GM12878 (cell line): ENCODE data around the gene C10orf90. TPM values are rescaled to one million over a fixed set of nuclear protein-coding genes. Genes with fewer than 3 reads are reported as not detected.

Experiments
- ATAC-seq: fragments of 200-7000 bp; cut with Tn5 transposase; 3 replicates; pipeline ENCODE4 v1.9.1; 2020; ENCODE audit warnings: mild to moderate bottlenecking, moderate library complexity
- BruUV-seq: library from RNA; stranded (reverse); fragments of 400-500 nt; replicated peaks from 2 replicates; lab custom pipeline; 2021; lab: Mats Ljungman, UMichigan
- CTCF ChIA-PET: fragments of 300-600 bp; sonication (Branson Sonifier 250); formaldehyde crosslinking; extraction: SDS; loops from one replicate; lab custom pipeline; 2021; ENCODE audit warnings: inconsistent platforms; lab: Yijun Ruan, JAX
- POLR2A ChIA-PET: fragments of 350-600 bp; formaldehyde crosslinking; extraction: SDS; loops from one replicate; lab custom pipeline; 2021; ENCODE audit warnings: inconsistent platforms; lab: Charles Lee
- RAD21 ChIA-PET: fragments of 300-600 bp; sonication (Branson Sonifier 250); formaldehyde crosslinking; loops from one replicate; lab custom pipeline; 2023; ENCODE audit warnings: antibody characterized with exemption; ENCODE audit not compliant: unreplicated experiment; lab: Charles Lee
- SMC1A ChIA-PET: fragments of 300-600 bp; sonication (Branson Sonifier 250); formaldehyde crosslinking; loops from one replicate; lab custom pipeline; 2023; ENCODE audit not compliant: unreplicated experiment, uncharacterized antibody; lab: Charles Lee
- DNase-seq: peaks from one replicate; pipeline ENCODE4 v3.0.0-alpha.2; 2011; ENCODE audit warnings: low read depth, low spot score
- FAIRE-seq: peaks from 3 replicates; lab custom pipeline; 2011; peaks lifted over from hg19 to GRCh38; lab: Jason Lieb, UNC
- H2AFZ ChIP-seq: 2 replicates; pipeline ENCODE4 v1.6.0; 2011; ENCODE audit warnings: low read depth, low read length, control low read depth; ENCODE audit not compliant: control insufficient read depth
- H3K27ac ChIP-seq: 2 replicates; pipeline ENCODE4 v1.5.1; 2011; ENCODE audit warnings: control low read depth; ENCODE audit not compliant: control insufficient read depth, insufficient read depth
- H3K27me3 ChIP-seq, 2 experiments: replicated peaks in 1 of 2; 2 replicates each; pipeline versions ENCODE4 v1.6.0 to v1.6.1; 2011; ENCODE audit warnings: low read length in 1 of 2; ENCODE audit not compliant: control insufficient read depth in 2 of 2, insufficient read depth in 2 of 2
- H3K36me3 ChIP-seq, 2 experiments: 2 replicates each; pipeline ENCODE4 v1.5.1; 2011; ENCODE audit warnings: low read length in 1 of 2; ENCODE audit not compliant: control insufficient read depth in 2 of 2, insufficient read depth in 2 of 2
- H3K4me1 ChIP-seq: 2 replicates; pipeline ENCODE4 v1.6.1; 2011; ENCODE audit warnings: mild to moderate bottlenecking, low read length, moderate library complexity, mixed read lengths; ENCODE audit not compliant: control insufficient read depth, insufficient read depth
- H3K4me2 ChIP-seq: 2 replicates; pipeline ENCODE4 v1.6.0; 2011; ENCODE audit warnings: control low read depth; ENCODE audit not compliant: control insufficient read depth, insufficient read depth
- H3K4me3 ChIP-seq: fragments of 200-600 bp; sonication (generic); 2 replicates; pipeline ENCODE4 v1.5.1; 2016
- H3K79me2 ChIP-seq: 2 replicates; pipeline ENCODE4 v1.6.0; 2011; ENCODE audit warnings: low read length; ENCODE audit not compliant: control insufficient read depth, insufficient read depth
- H3K9ac ChIP-seq: 2 replicates; pipeline ENCODE4 v1.8.0; 2011; ENCODE audit warnings: low read length, control low read depth, mixed read lengths; ENCODE audit not compliant: control insufficient read depth, insufficient read depth
- H3K9me3 ChIP-seq: replicated peaks from 3 replicates; pipeline ENCODE4 v1.5.1; 2011; ENCODE audit warnings: mild to moderate bottlenecking, low read length; ENCODE audit not compliant: control insufficient read depth, insufficient read depth
- H4K20me1 ChIP-seq: 2 replicates; pipeline ENCODE4 v1.6.0; 2011; ENCODE audit not compliant: control insufficient read depth, insufficient read depth
- ATF7 ChIP-seq: fragments of 450-650 bp; IDR thresholded peaks from 2 replicates; pipeline ENCODE4 v1.6.1; 2016; ENCODE audit warnings: low read depth, mild to moderate bottlenecking
- BCL11A ChIP-seq: IDR thresholded peaks from 2 replicates; pipeline ENCODE4 v1.6.1; 2011; ENCODE audit warnings: low read depth, low read length
- EZH2 ChIP-seq: IDR thresholded peaks from 2 replicates; pipeline ENCODE4 v1.6.1; 2012; ENCODE audit warnings: low read depth, mild to moderate bottlenecking, control low read depth, inconsistent platforms, low read length, borderline replicate concordance; ENCODE audit not compliant: control insufficient read depth
- IRF3 ChIP-seq: fragments of 450-650 bp; IDR thresholded peaks from 2 replicates; pipeline ENCODE4 v1.6.1; 2014; ENCODE audit warnings: mild to moderate bottlenecking
- JUNB ChIP-seq: IDR thresholded peaks from 2 replicates; pipeline ENCODE4 v1.6.1; 2016; ENCODE audit warnings: antibody characterized with exemption, mild to moderate bottlenecking
- MYC ChIP-seq: IDR thresholded peaks from 2 replicates; pipeline ENCODE4 v1.6.1; 2011; ENCODE audit warnings: mild to moderate bottlenecking, low read length, moderate library complexity, inconsistent platforms; ENCODE audit not compliant: insufficient read depth, insufficient replicate concordance, insufficient read length, severe bottlenecking
- STAT1 ChIP-seq: fragments of 450-650 bp; conservative IDR thresholded peaks from 2 replicates; pipeline ENCODE4 v1.6.1; 2014; ENCODE audit warnings: antibody characterized with exemption, mild to moderate bottlenecking
- SUZ12 ChIP-seq: fragments of 200-600 bp; sonication (generic); IDR thresholded peaks from one replicate; pipeline ENCODE4 v1.6.1; 2018; ENCODE audit warnings: antibody characterized with exemption, mild to moderate bottlenecking; ENCODE audit not compliant: unreplicated experiment
- TCF7 ChIP-seq: IDR thresholded peaks from 2 replicates; pipeline ENCODE4 v1.6.1; 2014; ENCODE audit warnings: antibody characterized with exemption, borderline replicate concordance
- ZZZ3 ChIP-seq: IDR thresholded peaks from 2 replicates; pipeline ENCODE4 v1.6.1; 2011; ENCODE audit warnings: low read depth; ENCODE audit not compliant: control insufficient read depth, insufficient read length
- WGBS: methylation state at CpG from one replicate; pipeline ENCODE4 v1.1.6; 2016; ENCODE audit warnings: low lambda C conversion rate; ENCODE audit not compliant: insufficient replicate concordance, insufficient coverage; ENCODE audit errors: missing lambda C conversion rate; 5-methylcytosine and 5-hydroxymethylcytosine counted together
- in situ Hi-C: fragments of 300-500 bp; cut with MboI; formaldehyde crosslinking; loops from 9 replicates; pipeline ENCODE4 v1.14.3; 2018; ENCODE audit warnings: mixed read lengths
- intact Hi-C: fragments of 100-400 bp; cut with micrococcal nuclease; formaldehyde crosslinking; loops from one replicate; pipeline ENCODE4 v1.14.2; 2022; ENCODE audit not compliant: unreplicated experiment
- polyA plus RNA-seq, 11 experiments: library from polyadenylated mRNA; depleted of rRNA in 4 of 11; unstranded in 6 of 11; stranded (reverse) in 5 of 11; fragments of >200 nt; fragmentation: Nextera tagmentation in 4 of 11; fragmentation: Illumina TruSeq in 1 of 11; extraction: Ambion mirVana in 4 of 11; extraction: Trizol in 1 of 11; gene quantifications; 1 replicate in 1 of 11; 2 replicates in 10 of 11; pipeline versions ENCODE4 v1.2.1 to v1.2.3, GENCODE V29; 2011 to 2016; ENCODE audit warnings: inconsistent platforms in 2 of 11, missing spikeins in 2 of 11, low read depth in 1 of 11
- total RNA-seq, 4 experiments: library from RNA; depleted of rRNA in 3 of 4; stranded (reverse); fragments of >200 nt in 3 of 4; fragmentation: Illumina TruSeq in 1 of 4; extraction: Trizol in 1 of 4; gene quantifications; 2 replicates each; pipeline versions ENCODE4 v1.2.1 to v1.2.3, GENCODE V29; 2013 to 2021

C10orf90 gene
- total and polyA plus RNA-seq, 10 of the 15 experiments (the other 5 are each of a cell fraction or from before 2014, with no cell fraction given), result 0.04 TPM; not detected in 9

GRCh38 chr10:126390324-126390723 lies 280.2 kb downstream of the C10orf90 start:
- intact Hi-C loops, result no loop called here
- no peak for TF ChIP-seq EZH2
- TF ChIP-seq ZZZ3, result no peak
- TF ChIP-seq STAT1, result no peak
- TF ChIP-seq ATF7, result no peak
- no peak for TF ChIP-seq JUNB
- no peak for TF ChIP-seq BCL11A
- no peak for TF ChIP-seq SUZ12
- no peak for TF ChIP-seq IRF3
- TF ChIP-seq TCF7, result no peak
- no peak for TF ChIP-seq MYC
- no TSS peak for BruUV-seq

More at GRCh38 chr10:126390324-126390723, 280.2 kb downstream of the C10orf90 start:
- SMC1A ChIA-PET, result no interaction called here
- ATAC-seq, result no peak
- POLR2A ChIA-PET, result no interaction called here
- no peak for FAIRE-seq
- no peak overlapping the region for H3K4me2 ChIP-seq
- H3K27ac ChIP-seq, result no peak overlapping the region
- H3K9ac ChIP-seq, result no peak overlapping the region
- DNase-seq, result no peak
- no peaks in the 10 kb centered on the region for H3K79me2 ChIP-seq
- 28% methylated on average over 4 of the region's 4 CpGs for WGBS
- H3K27me3 ChIP-seq, result no peaks in the 10 kb centered on the region
- H3K4me3 ChIP-seq, result no peak overlapping the region
- H3K9me3 ChIP-seq, result no peaks in the 10 kb centered on the region; the same call in 2 of the 3 replicates
- no peaks in the 10 kb centered on the region for H3K4me1 ChIP-seq
- no peaks in the 10 kb centered on the region for H3K36me3 ChIP-seq
- CTCF ChIA-PET, result interaction anchor here (0.6 kb wide), 1 partner anchor 1567 kb away, joined by 3 read pairs; no protein-coding TSS in a partner anchor
- no peak overlapping the region for H2AFZ ChIP-seq
- in situ Hi-C loops, result no loop called here
- no peaks in the 10 kb centered on the region for H4K20me1 ChIP-seq
- RAD21 ChIA-PET, result no interaction called here
